ENCODE results near the gene MBNL1.

- TF ChIP-seq EZH2 (IDR thresholded peaks at IDR 0.05) (no peak), POLR2AphosphoS5 (IDR thresholded peaks at IDR 0.05; ENCODE audit: borderline replicate concordance, low read depth, low read length) (no peak)
Observed at GRCh38 chr3:152289708-152290107, 21.0 kb downstream of the MBNL1 start.
